Left ventricle myocardium inferior (tissue), 1 donor: Measurements from ENCODE around the gene FGF11. TPM values are rescaled to one million over a fixed set of nuclear protein-coding genes. Genes with fewer than 3 reads are reported as not detected.

Experiments
- DNase-seq: peaks from one replicate; pipeline ENCODE4 v3.0.0-alpha.2; 2020
- H3K27ac ChIP-seq: fragments of 200-600 bp; replicated peaks from 2 replicates; pipeline ENCODE4 v1.8.0; 2021
- H3K27me3 ChIP-seq: fragments of 200-600 bp; 2 replicates; pipeline ENCODE4 v1.8.0; 2021; ENCODE audit warnings: low read depth
- H3K36me3 ChIP-seq: fragments of 200-600 bp; 2 replicates; pipeline ENCODE4 v1.8.0; 2021
- H3K4me1 ChIP-seq: fragments of 200-600 bp; 2 replicates; pipeline ENCODE4 v1.8.0; 2021
- H3K4me3 ChIP-seq: fragments of 200-600 bp; 2 replicates; pipeline ENCODE4 v1.8.0; 2021; ENCODE audit warnings: mild to moderate bottlenecking, moderate library complexity
- H3K9me3 ChIP-seq: fragments of 200-600 bp; replicated peaks from 2 replicates; pipeline ENCODE4 v1.8.0; 2021
- intact Hi-C: fragments of 100-400 bp; cut with micrococcal nuclease; formaldehyde crosslinking; loops from one replicate; pipeline ENCODE4 v1.11.0; 2022
- total RNA-seq: library from RNA; stranded (reverse); fragmentation: NEBNext Ultra II Directional; extraction: Animal tissue kit (Norgen Biotek cat#: 25700); gene quantifications from one replicate; pipeline ENCODE4 v1.2.1, GENCODE V29; 2021
- TF ChIP-seq, protein P1 (sequence below): fragments of 200-600 bp; IDR thresholded peaks from 2 replicates; pipeline ENCODE4 v1.8.0; 2021; ENCODE audit warnings: antibody characterized with exemption, mild to moderate bottlenecking, borderline replicate concordance
- donor health status: DM: no; HTN: yes; CAD: no; lungs with severe emphysema.

The FGF11 gene
- total RNA-seq, 1 donor from 2014 or later = 6.5 TPM

DNA sequence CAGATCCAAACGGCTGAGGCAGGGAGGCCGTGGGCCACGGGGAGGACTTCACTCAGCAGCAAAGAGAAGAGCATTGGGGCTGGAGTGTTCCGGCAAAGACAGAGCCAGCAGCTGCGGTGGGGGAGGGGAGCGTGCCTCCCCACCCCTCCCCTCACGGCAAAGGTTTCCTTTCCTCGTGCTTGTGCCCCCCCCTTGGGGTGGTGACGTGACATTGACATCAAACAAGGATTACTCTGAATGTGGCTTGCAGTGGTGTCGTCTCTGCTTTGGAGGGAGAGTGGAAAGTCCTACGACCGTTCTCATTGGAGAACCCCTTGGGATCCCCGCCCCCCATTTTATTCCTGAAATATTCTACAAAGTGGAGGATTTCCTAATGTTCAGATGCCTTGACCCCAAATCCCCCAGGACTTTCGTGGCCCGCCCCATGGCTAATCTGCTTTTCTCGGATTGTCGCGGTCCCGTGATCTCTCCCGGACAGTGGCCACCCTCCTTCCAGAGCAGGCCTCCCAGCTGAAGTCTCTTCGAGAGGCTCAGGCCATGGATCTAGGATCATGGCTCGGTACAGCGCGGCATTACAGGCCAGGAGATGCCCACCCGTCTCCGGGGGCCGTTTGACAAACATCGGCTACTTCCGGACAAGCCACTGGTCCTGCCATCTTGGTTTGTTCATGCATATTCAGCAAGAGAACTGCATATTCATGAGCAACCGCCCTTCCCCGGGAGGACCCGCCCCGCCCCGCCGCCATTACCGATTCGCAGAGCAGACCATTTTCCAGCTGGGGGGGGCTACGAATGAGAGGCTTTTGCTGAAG lies 44.1 kb downstream of the FGF11 start:
- no peaks in the 10 kb centered on the region for H3K27me3 ChIP-seq
- H3K36me3 ChIP-seq = no peaks in the 10 kb centered on the region
- intact Hi-C loops = no loop called here
- H3K27ac ChIP-seq = peak overlapping the region; percentile 100
- H3K4me3 ChIP-seq = peak overlapping the region; percentile 78
- peaks cover 79% of the 10 kb centered on the region for H3K4me1 ChIP-seq
- TF ChIP-seq, protein P1, sequence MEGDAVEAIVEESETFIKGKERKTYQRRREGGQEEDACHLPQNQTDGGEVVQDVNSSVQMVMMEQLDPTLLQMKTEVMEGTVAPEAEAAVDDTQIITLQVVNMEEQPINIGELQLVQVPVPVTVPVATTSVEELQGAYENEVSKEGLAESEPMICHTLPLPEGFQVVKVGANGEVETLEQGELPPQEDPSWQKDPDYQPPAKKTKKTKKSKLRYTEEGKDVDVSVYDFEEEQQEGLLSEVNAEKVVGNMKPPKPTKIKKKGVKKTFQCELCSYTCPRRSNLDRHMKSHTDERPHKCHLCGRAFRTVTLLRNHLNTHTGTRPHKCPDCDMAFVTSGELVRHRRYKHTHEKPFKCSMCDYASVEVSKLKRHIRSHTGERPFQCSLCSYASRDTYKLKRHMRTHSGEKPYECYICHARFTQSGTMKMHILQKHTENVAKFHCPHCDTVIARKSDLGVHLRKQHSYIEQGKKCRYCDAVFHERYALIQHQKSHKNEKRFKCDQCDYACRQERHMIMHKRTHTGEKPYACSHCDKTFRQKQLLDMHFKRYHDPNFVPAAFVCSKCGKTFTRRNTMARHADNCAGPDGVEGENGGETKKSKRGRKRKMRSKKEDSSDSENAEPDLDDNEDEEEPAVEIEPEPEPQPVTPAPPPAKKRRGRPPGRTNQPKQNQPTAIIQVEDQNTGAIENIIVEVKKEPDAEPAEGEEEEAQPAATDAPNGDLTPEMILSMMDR = no peak
- H3K9me3 ChIP-seq = no peaks in the 10 kb centered on the region
- DNase-seq = peak; percentile 93

DNA sequence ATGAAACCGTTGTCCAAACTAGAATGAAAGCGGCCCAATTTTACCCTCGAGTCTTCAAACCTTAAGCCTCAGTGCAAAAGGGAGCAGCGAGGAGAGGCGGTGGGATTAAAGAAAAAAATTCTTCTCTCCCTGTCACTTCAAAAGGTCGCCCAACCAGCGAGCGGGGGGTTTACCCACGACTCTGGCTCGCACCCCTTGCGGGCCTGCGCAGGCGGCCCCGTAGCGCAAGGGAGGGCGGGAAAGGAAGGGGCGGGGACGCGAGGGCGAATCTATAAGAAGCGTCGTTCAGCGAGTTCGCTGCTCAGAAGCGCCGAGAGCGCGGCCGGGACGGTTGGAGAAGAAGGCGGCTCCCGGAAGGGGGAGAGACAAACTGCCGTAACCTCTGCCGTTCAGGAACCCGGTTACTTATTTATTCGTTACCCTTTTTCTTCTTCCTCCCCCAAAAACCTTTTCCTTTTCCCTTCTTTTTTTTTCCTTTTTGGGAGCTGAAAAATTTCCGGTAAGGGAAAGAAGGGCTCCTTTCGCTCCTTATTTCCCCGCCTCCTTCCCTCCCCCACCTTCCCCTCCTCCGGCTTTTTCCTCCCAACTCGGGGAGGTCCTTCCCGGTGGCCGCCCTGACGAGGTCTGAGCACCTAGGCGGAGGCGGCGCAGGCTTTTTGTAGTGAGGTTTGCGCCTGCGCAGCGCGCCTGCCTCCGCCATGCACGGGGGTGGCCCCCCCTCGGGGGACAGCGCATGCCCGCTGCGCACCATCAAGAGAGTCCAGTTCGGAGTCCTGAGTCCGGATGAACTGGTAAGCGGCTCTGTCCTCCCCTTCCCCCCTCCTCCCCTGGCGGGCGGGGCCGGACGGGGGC lies 45.0 kb downstream of the FGF11 start, which contains the start of gene POLR2A:
Gene POLR2A (plus strand): TSS at position 300 of the 852 bp plus-strand sequence.
- intact Hi-C loops = no loop called here
- H3K27me3 ChIP-seq = no peaks in the 10 kb centered on the region
- no peaks in the 10 kb centered on the region for H3K9me3 ChIP-seq
- H3K27ac ChIP-seq = peak within 1 kb of the TSS; percentile 100
- H3K4me3 ChIP-seq = peak within 1 kb of the TSS; percentile 78
- TF ChIP-seq, protein P1 = no peak
- H3K4me1 ChIP-seq = peaks cover 79% of the 10 kb centered on the region
- no peaks in the 10 kb centered on the region for H3K36me3 ChIP-seq
- peak; percentile 99 for DNase-seq

DNA sequence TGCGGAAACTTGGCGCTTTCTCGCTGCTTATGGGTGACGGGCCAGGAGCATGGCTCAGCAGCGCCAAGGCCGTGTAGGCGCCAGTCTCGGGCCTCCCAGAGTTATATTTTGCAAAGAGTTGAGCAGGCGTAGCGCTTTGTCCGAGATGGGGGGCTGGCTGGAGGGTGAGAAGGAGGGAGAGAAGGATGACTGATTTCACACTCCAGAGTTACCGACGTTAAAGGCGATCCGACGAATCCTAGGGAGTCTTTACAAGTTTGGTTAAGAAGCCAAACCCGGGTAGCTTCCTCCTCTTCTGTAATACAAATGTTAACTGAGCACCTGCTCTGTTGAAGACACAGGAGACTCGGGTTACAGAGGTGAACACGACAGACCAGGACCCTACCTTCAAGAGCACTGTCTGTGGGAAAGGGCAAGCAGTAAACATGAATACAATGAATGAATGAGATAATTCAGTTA lies 45.6 kb downstream of the FGF11 start:
- H3K9me3 ChIP-seq = no peaks in the 10 kb centered on the region
- peak overlapping the region; percentile 100 for H3K27ac ChIP-seq
- intact Hi-C loops = no loop called here
- H3K4me1 ChIP-seq = peaks cover 82% of the 10 kb centered on the region
- no peaks in the 10 kb centered on the region for H3K36me3 ChIP-seq
- H3K4me3 ChIP-seq = peak overlapping the region; percentile 78
- DNase-seq = no peak
- no peaks in the 10 kb centered on the region for H3K27me3 ChIP-seq
- TF ChIP-seq, protein P1 = peak; percentile 31

DNA sequence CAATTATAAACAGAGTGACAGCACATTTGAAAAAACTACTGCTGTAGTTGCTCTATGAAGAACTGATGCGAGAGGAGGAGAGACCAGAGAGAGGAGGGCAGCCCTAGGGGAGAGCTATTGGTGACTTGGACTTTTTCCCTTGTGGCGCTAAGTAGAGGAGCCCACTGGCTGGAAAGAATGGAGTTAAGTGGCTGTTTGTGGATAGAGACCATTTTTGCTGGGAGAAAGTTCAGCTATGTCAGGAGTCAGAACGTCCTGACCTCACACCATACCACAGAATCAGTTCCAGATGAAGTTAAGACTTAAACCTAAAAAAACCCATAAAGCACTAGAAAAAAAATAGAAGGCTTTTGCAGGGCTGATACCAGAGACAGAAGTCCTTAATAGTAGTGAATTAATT lies 46.9 kb downstream of the FGF11 start:
- H3K9me3 ChIP-seq = no peaks in the 10 kb centered on the region
- H3K27me3 ChIP-seq = no peaks in the 10 kb centered on the region
- peaks cover 82% of the 10 kb centered on the region for H3K4me1 ChIP-seq
- no peak for DNase-seq
- no peaks in the 10 kb centered on the region for H3K36me3 ChIP-seq
- intact Hi-C loops = no loop called here
- H3K27ac ChIP-seq = peak overlapping the region; percentile 100
- TF ChIP-seq, protein P1 = no peak
- H3K4me3 ChIP-seq = peak overlapping the region; percentile 78

DNA sequence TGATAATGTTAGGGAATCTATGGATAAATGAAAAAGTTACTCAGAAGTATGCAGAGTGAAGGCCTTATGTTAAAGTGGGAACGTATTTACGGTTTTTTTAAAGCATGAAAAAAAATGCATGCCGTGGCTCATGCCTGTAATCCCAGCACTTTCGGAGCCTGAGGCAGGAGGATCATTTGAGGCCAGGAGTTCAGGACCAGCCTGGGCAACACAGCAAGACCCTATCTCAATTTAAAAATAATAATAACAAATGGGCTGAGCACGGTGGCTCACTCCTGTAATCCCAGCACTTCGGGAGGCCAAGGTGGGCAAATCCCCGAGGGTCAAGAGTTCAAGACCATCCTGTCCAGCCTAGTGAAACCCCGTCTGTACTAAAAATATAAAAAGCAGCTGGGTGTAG lies 50.8 kb downstream of the FGF11 start:
- Histone ChIP-seq H3K9me3 (no peaks in the 10 kb centered on the region), H3K36me3 (no peaks in the 10 kb centered on the region), H3K4me3 (no peak overlapping the region), H3K27me3 (no peaks in the 10 kb centered on the region), H3K27ac (no peak overlapping the region), H3K4me1 (peaks cover 88% of the 10 kb centered on the region)
- DNase-seq = no peak
- intact Hi-C loops = no loop called here
- TF ChIP-seq, protein P1 = no peak
